BJ (cell line): ENCODE data around the gene PARD3B. TPM values are rescaled to one million over a fixed set of nuclear protein-coding genes. Genes with fewer than 3 reads are reported as not detected.

Experiments
- CTCF ChIA-PET: fragments of 350-600 bp; formaldehyde crosslinking; extraction: SDS; loops from one replicate; lab custom pipeline; 2021; ENCODE audit warnings: antibody characterized with exemption, inconsistent platforms; lab: Yijun Ruan, JAX
- POLR2A ChIA-PET: fragments of 300-600 bp; sonication (Branson Sonifier 250); formaldehyde crosslinking; extraction: SDS; loops from one replicate; lab custom pipeline; 2021; ENCODE audit warnings: antibody characterized with exemption; lab: Charles Lee
- DNase-seq: peaks from one replicate; pipeline ENCODE4 v3.0.0-alpha.2; 2011; ENCODE audit warnings: low read depth
- H3K27me3 ChIP-seq: 2 replicates; pipeline ENCODE4 v1.6.0; 2011; ENCODE audit warnings: low read length; ENCODE audit not compliant: control insufficient read depth, insufficient read depth
- H3K36me3 ChIP-seq: 2 replicates; pipeline ENCODE4 v1.5.1; 2011; ENCODE audit warnings: low read length; ENCODE audit not compliant: control insufficient read depth, insufficient read depth
- H3K4me3 ChIP-seq: 2 replicates; pipeline ENCODE4 v1.5.1; 2011; ENCODE audit warnings: low read depth, mild to moderate bottlenecking, control low read depth, low read length
- polyA plus RNA-seq: library from polyadenylated mRNA; depleted of rRNA; stranded (reverse); fragments of >200 nt; gene quantifications from 2 replicates; pipeline ENCODE4 v1.2.3, GENCODE V29; 2011
- TF ChIP-seq, protein P1 (sequence below): IDR thresholded peaks from 2 replicates; pipeline ENCODE4 v1.5.1; 2011; ENCODE audit warnings: low read depth, mild to moderate bottlenecking, control low read depth, inconsistent platforms, low read length, moderate library complexity; ENCODE audit not compliant: insufficient read depth

Gene PARD3B
- polyA plus RNA-seq, 1 experiment, result 7.1 TPM

DNA sequence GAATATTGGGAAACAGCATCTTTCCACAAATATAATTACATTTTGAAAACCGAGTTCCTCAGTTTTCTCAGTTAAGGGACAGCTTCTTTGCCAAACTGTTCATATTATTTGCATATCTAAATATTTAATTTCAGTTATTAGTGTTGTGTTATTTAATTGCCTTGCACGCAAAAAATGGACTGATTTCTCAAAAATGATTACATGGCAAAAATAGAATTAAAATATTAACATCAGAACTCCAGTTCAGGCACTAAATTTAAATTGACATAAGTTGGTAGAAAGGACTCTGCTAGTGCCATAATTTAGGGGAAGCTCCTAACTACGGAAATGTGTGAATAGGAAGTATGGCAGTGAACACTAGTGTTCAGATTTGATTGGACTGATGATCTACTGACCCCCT is 209.6 kb downstream of the PARD3B start:
- TF ChIP-seq, protein P1, sequence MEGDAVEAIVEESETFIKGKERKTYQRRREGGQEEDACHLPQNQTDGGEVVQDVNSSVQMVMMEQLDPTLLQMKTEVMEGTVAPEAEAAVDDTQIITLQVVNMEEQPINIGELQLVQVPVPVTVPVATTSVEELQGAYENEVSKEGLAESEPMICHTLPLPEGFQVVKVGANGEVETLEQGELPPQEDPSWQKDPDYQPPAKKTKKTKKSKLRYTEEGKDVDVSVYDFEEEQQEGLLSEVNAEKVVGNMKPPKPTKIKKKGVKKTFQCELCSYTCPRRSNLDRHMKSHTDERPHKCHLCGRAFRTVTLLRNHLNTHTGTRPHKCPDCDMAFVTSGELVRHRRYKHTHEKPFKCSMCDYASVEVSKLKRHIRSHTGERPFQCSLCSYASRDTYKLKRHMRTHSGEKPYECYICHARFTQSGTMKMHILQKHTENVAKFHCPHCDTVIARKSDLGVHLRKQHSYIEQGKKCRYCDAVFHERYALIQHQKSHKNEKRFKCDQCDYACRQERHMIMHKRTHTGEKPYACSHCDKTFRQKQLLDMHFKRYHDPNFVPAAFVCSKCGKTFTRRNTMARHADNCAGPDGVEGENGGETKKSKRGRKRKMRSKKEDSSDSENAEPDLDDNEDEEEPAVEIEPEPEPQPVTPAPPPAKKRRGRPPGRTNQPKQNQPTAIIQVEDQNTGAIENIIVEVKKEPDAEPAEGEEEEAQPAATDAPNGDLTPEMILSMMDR, result no peak
- CTCF ChIA-PET, result interaction anchor here (1.9 kb wide), 1 partner anchor 8 kb away, joined by 6 read pairs; no protein-coding TSS in a partner anchor
- H3K27me3 ChIP-seq, result no peaks in the 10 kb centered on the region
- DNase-seq, result no peak
- no peaks in the 10 kb centered on the region for H3K36me3 ChIP-seq
- no peak overlapping the region for H3K4me3 ChIP-seq
- POLR2A ChIA-PET, result no interaction called here

GRCh38 chr2:204763974-204764703 is 218.9 kb downstream of the PARD3B start:
- no peak overlapping the region for H3K4me3 ChIP-seq
- TF ChIP-seq, protein P1, result no peak
- no peaks in the 10 kb centered on the region for H3K36me3 ChIP-seq
- CTCF ChIA-PET, result no interaction called here
- no peaks in the 10 kb centered on the region for H3K27me3 ChIP-seq
- no peak for DNase-seq
- POLR2A ChIA-PET, result no interaction called here

- no peak for DNase-seq
- ChIA-PET POLR2A (no interaction called here), CTCF (no interaction called here)
- TF ChIP-seq, protein P1, result no peak
- H3K4me3 ChIP-seq, result no peak overlapping the region
- H3K36me3 ChIP-seq, result no peaks in the 10 kb centered on the region
- H3K27me3 ChIP-seq, result no peaks in the 10 kb centered on the region
Observed at GRCh38 chr2:204770735-204771134, 225.5 kb downstream of the PARD3B start.

DNA sequence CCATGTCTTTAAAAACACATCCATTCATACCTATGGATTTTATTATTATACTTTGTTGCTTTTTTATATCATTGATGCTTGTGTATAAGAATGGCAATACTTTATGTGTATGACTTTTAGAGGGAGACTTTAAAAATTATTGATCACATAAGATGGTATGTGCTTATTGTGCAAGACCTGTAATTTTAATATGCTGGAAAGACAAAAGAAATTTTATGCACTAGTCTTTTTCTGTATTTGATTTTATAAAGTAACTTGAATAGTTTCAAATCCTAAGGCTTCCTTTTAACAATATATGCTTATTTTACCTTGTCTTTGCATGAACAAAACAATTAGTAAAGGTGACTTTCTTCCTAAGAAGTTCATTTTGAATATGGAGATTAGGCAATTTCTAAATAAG is 226.4 kb downstream of the PARD3B start:
- DNase-seq, result no peak
- H3K27me3 ChIP-seq, result no peaks in the 10 kb centered on the region
- TF ChIP-seq, protein P1, result no peak
- CTCF ChIA-PET, result no interaction called here
- no peak overlapping the region for H3K4me3 ChIP-seq
- no peaks in the 10 kb centered on the region for H3K36me3 ChIP-seq
- POLR2A ChIA-PET, result no interaction called here

DNA sequence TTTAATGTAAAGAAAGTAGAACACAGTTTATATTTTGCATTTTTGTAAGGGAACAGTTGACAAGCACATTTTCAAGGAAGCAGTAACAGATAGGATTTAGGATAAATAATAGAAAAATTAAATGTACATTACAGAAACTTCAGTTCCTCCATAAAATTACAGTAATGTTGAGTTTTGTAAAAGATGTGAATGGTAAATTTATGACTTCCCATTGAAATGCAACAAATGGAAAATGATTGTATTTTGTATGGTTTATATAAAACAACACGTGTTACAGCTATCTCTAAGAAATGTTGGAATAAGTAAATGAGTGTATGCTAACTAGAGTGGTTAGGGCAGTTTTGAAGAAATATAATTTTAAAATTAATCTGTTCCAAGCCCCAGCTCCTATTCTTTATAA is 227.3 kb downstream of the PARD3B start:
- Histone ChIP-seq H3K36me3 (no peaks in the 10 kb centered on the region), H3K4me3 (no peak overlapping the region), H3K27me3 (no peaks in the 10 kb centered on the region)
- CTCF ChIA-PET, result no interaction called here
- POLR2A ChIA-PET, result no interaction called here
- DNase-seq, result no peak
- TF ChIP-seq, protein P1, result no peak
